ENCODE data around the gene GALNT12.
A peak's percentile ranks its signal among the peaks of the same experiment; 100 is the strongest.

Gene GALNT12

GRCh38 chr9:98781588-98782383, 25.7 kb upstream of the GALNT12 start:
- no peak for DNase-seq (ENCODE audit: low read depth)

GRCh38 chr9:98783518-98784226, 23.8 kb upstream of the GALNT12 start:
- no peak for DNase-seq (ENCODE audit: low read depth)

GRCh38 chr9:98784831-98785806, 22.4 kb upstream of the GALNT12 start:
- no peak for DNase-seq (ENCODE audit: low read depth)

- no peak for DNase-seq (ENCODE audit: low read depth)
Observed at GRCh38 chr9:98786750-98787510, 20.5 kb upstream of the GALNT12 start.

- no peak for DNase-seq (ENCODE audit: low read depth)
Observed at GRCh38 chr9:98787766-98788335, 19.6 kb upstream of the GALNT12 start.

- no peak for DNase-seq (ENCODE audit: low read depth)
Observed at GRCh38 chr9:98789483-98790133, 17.9 kb upstream of the GALNT12 start.

GRCh38 chr9:98790134-98790841, 17.2 kb upstream of the GALNT12 start:
- DNase-seq (ENCODE audit: low read depth), result no peak

- DNase-seq (ENCODE audit: low read depth), result peak; percentile 10
Observed at GRCh38 chr9:98790842-98791607, 16.4 kb upstream of the GALNT12 start.

GRCh38 chr9:98791608-98792490, 15.6 kb upstream of the GALNT12 start:
- DNase-seq (ENCODE audit: low read depth), result no peak

- no peak for DNase-seq (ENCODE audit: low read depth)
Observed at GRCh38 chr9:98793031-98793430, 14.4 kb upstream of the GALNT12 start.

GRCh38 chr9:98794802-98795201, 12.7 kb upstream of the GALNT12 start:
- DNase-seq (ENCODE audit: low read depth), result no peak

GRCh38 chr9:98795295-98795955, 12.0 kb upstream of the GALNT12 start:
- DNase-seq (ENCODE audit: low read depth), result no peak

GRCh38 chr9:98795970-98796363, 11.5 kb upstream of the GALNT12 start:
- DNase-seq (ENCODE audit: low read depth), result no peak

- peak; percentile 73 for DNase-seq (ENCODE audit: low read depth)
Observed at GRCh38 chr9:98796364-98797101, 10.9 kb upstream of the GALNT12 start, which contains the start of gene ANKS6. ANKS6 (minus strand) TSS chr9:98796555; CDS start chr9:98796491, 64 bp downstream.

- no peak for DNase-seq (ENCODE audit: low read depth)
Observed at GRCh38 chr9:98797491-98797890, 10.0 kb upstream of the GALNT12 start.

GRCh38 chr9:98798254-98798653, 9.2 kb upstream of the GALNT12 start:
- DNase-seq (ENCODE audit: low read depth), result no peak

GRCh38 chr9:98801561-98801960, 5.9 kb upstream of the GALNT12 start:
- no peak for DNase-seq (ENCODE audit: low read depth)

Measured in stimulated activated CD8-positive, alpha-beta memory T cell treated with anti-CD3 and anti-CD28 coated beads, Interleukin-12 subunit alpha, Interleukin-12 subunit beta, amount 100 ng/mL, for 4 hours (primary cell).